ENCODE data around the gene CDK2AP2. TPM values are rescaled to one million over a fixed set of nuclear protein-coding genes. Genes with fewer than 3 reads are reported as not detected.

CDK2AP2 gene
- polyA plus RNA-seq, 2 of the 4 experiments (the other 2 are of a cell fraction), result 36.6 to 53.1 TPM

- TF ChIP-seq REST (IDR thresholded peaks at IDR 0.05) (no peak), EHF (CRISPR knock-in tag; IDR thresholded peaks at IDR 0.05) (peak; percentile 48; the same call in 1 of the 2 replicates), MAX (IDR thresholded peaks at IDR 0.05) (peak; percentile 97), POLR2AphosphoS2 (conservative IDR thresholded peaks at IDR 0.05; ENCODE audit: low read length) (no peak), ZC3H11A (IDR thresholded peaks at IDR 0.05) (no peak), ATOH8 (CRISPR knock-in tag; IDR thresholded peaks at IDR 0.05; ENCODE audit: low read depth) (peak; percentile 58; the same call in 1 of the 2 replicates), CHD2 (IDR thresholded peaks at IDR 0.05; ENCODE audit: low read length, partially characterized antibody) (no peak), KDM5A (IDR thresholded peaks at IDR 0.05) (no peak), HOXB5 (CRISPR knock-in tag; IDR thresholded peaks at IDR 0.05) (peak; percentile 58), RFX5 (IDR thresholded peaks at IDR 0.05) (no peak), HMGXB4 (CRISPR knock-in tag; IDR thresholded peaks at IDR 0.05; ENCODE audit: borderline replicate concordance) (no peak), RCOR1 (IDR thresholded peaks at IDR 0.05; ENCODE audit: low read depth, low read length) (no peak), BCL3 (IDR thresholded peaks at IDR 0.05) (no peak), KDM1A (IDR thresholded peaks at IDR 0.05; ENCODE audit: low read depth) (no peak), CBX8 (IDR thresholded peaks at IDR 0.05) (no peak), HOXB13 (CRISPR knock-in tag; IDR thresholded peaks at IDR 0.05; ENCODE audit: low read depth) (no peak), MAFK (IDR thresholded peaks at IDR 0.05; ENCODE audit: partially characterized antibody) (peak; percentile 25), POLR2A (IDR thresholded peaks at IDR 0.05; ENCODE audit: low read length) (peak; percentile 61), RARB (CRISPR knock-in tag; IDR thresholded peaks at IDR 0.05) (no peak), ZFP36 (IDR thresholded peaks at IDR 0.05; ENCODE audit: borderline replicate concordance, partially characterized antibody) (no peak), ELK1 (IDR thresholded peaks at IDR 0.05; ENCODE audit: low read depth, low read length) (no peak), JUNB (IDR thresholded peaks at IDR 0.05) (peak; percentile 32; the same call in 1 of the 2 replicates), USF2 (IDR thresholded peaks at IDR 0.05) (no peak), NR3C1 (IDR thresholded peaks at IDR 0.05) (no peak), CBX2 (IDR thresholded peaks at IDR 0.05; ENCODE audit: borderline replicate concordance, low read depth) (no peak), PBX3 (IDR thresholded peaks at IDR 0.05) (no peak)
These were observed 44.1 kb downstream of the CDK2AP2 start (continued) for GRCh38 chr11:67463680-67464410.
